Measurements from ENCODE around the gene USP32. TPM values are rescaled to one million over a fixed set of nuclear protein-coding genes. Genes with fewer than 3 reads are reported as not detected.

USP32 gene
- total and polyA plus RNA-seq, 2 of the 8 experiments (the other 6 are each of a cell fraction or from before 2014, with no cell fraction given) = 29.6 to 112 TPM

GRCh38 chr17:60415146-60415545, 23.2 kb upstream of the USP32 start:
- 0 out of 2 replicates have a peak overlapping the region, but pooled peaks have one; percentile 11 for H2AFZ ChIP-seq (ENCODE audit: low read length)
- H2BK5ac ChIP-seq (ENCODE audit: low read depth, low read length) = no peak overlapping the region
- H3K4me1 ChIP-seq (replicated peaks in 1 of 4; ENCODE audit: control insufficient read depth in 3 of 4, insufficient read depth in 4 of 4, low read length in 3 of 4) = no peaks in the 10 kb centered on the region

More at GRCh38 chr17:60415146-60415545, 23.2 kb upstream of the USP32 start:
- WGBS, 2 experiments (ENCODE audit: extremely low coverage in 1 of 2, insufficient coverage in 1 of 2, insufficient read length in 1 of 2, insufficient replicate concordance in 2 of 2, low coverage in 1 of 2, low lambda C conversion rate in 2 of 2, missing lambda C conversion rate in 1 of 2) = 94% methylated on average over 1 of the region's 1 CpG; no CpG with 5 or more reads in 1 of the 2 experiments
- no peak overlapping the region for H3K4me2 ChIP-seq (ENCODE audit: insufficient read depth in 1 of 2, low read depth in 2 of 2, low read length in 2 of 2)
- peaks cover 0 to under 1% of the 10 kb centered on the region in 2 experiments; a peak in 1 of 4 replicates for H3K9me3 ChIP-seq (ENCODE audit: insufficient read depth in 2 of 2, low read depth in 1 of 2, low read length in 1 of 2)
- no peak overlapping the region for H2AK5ac ChIP-seq (ENCODE audit: low read depth, low read length)
- no peaks in the 10 kb centered on the region for H3K36me3 ChIP-seq (ENCODE audit: control insufficient read depth in 2 of 4, insufficient read depth in 4 of 4, low read length in 3 of 4)
- no peak overlapping the region for H3K14ac ChIP-seq (ENCODE audit: insufficient read length)
- no peak overlapping the region for H4K8ac ChIP-seq (ENCODE audit: extremely low read depth, insufficient read depth, low read length)
- no peak overlapping the region for H2BK120ac ChIP-seq (replicated peaks; ENCODE audit: low read depth, low read length)
- DNase-seq (ENCODE audit: low read depth in 1 of 2, low spot score in 2 of 2) (no peak), FAIRE-seq (no peak)
- no peak overlapping the region for H4K5ac ChIP-seq (ENCODE audit: insufficient read length, low read depth, low read length)
- no peak overlapping the region for H2BK12ac ChIP-seq (ENCODE audit: low read depth, low read length)
- POLR2A ChIA-PET (ENCODE audit: partially characterized antibody) = interaction anchor here (2.4 kb wide), 1 partner anchor 11 kb away, joined by 7 read pairs; no protein-coding TSS in a partner anchor
- H3K79me2 ChIP-seq (ENCODE audit: control insufficient read depth in 1 of 2, insufficient read depth in 2 of 2, low read length in 2 of 2) = no peaks in the 10 kb centered on the region
- H3K18ac ChIP-seq (ENCODE audit: extremely low read depth, low read length) = no peak overlapping the region
- H3K27me3 ChIP-seq (replicated peaks in 1 of 4; ENCODE audit: control insufficient read depth in 3 of 4, extremely low read depth in 1 of 4, insufficient read depth in 3 of 4, low read length in 3 of 4) = no peaks in the 10 kb centered on the region
- H2BK15ac ChIP-seq (ENCODE audit: low read length) = no peak overlapping the region
- no peak overlapping the region for H3K4ac ChIP-seq (replicated peaks; ENCODE audit: insufficient read length, low read depth, low read length)
- H3K4me3 ChIP-seq (ENCODE audit: extremely low read depth in 1 of 4, insufficient read depth in 2 of 4, low read depth in 3 of 4, low read length in 4 of 4) = no peak overlapping the region
- no peaks in the 10 kb centered on the region for H3K23me2 ChIP-seq (ENCODE audit: low read depth, low read length)
- CTCF ChIA-PET (ENCODE audit: partially characterized antibody) = interaction anchor here (0.7 to 1.4 kb wide), 2 partner anchors 48 to 99 kb away, joined by 3 read pairs; no protein-coding TSS in a partner anchor
- H4K20me1 ChIP-seq (replicated peaks in 1 of 2; ENCODE audit: control insufficient read depth in 1 of 2, insufficient read depth in 2 of 2, low read length in 2 of 2) = no peaks in the 10 kb centered on the region
- H3K56ac ChIP-seq (replicated peaks; ENCODE audit: insufficient read length, low read depth, low read length) = no peak overlapping the region
- H4K91ac ChIP-seq (replicated peaks; ENCODE audit: insufficient read length, low read length) = no peak overlapping the region
- H3K27ac ChIP-seq (ENCODE audit: low read depth, low read length) = no peak overlapping the region
- H3K23ac ChIP-seq (ENCODE audit: insufficient read length) = no peak overlapping the region
- no peak overlapping the region for H3K9ac ChIP-seq (replicated peaks in 1 of 4; ENCODE audit: extremely low read depth in 1 of 4, low read depth in 3 of 4, low read length in 3 of 4)
- no peak for TF ChIP-seq YY1 (IDR thresholded peaks at IDR 0.05; ENCODE audit: low read depth, low read length)
- no peak for TF ChIP-seq POU5F1 (IDR thresholded peaks at IDR 0.05; ENCODE audit: low read depth, low read length)
- TF ChIP-seq MAX (IDR thresholded peaks at IDR 0.05) = no peak
- TF ChIP-seq GABPA (IDR thresholded peaks at IDR 0.05; ENCODE audit: borderline replicate concordance, insufficient read depth, low read length) = no peak
- TF ChIP-seq TEAD4 (IDR thresholded peaks at IDR 0.05; ENCODE audit: low read depth, low read length) = no peak
- no peaks in the 10 kb centered on the region for H3K79me1 ChIP-seq (ENCODE audit: low read depth, low read length)
- no peak overlapping the region for H2BK20ac ChIP-seq (ENCODE audit: low read length)
